GM18907 (cell line): ENCODE data around the gene KTI12.
A peak's percentile ranks its signal among the peaks of the same experiment; 100 is the strongest.
"Not testable (repeated sequence)": the region's sequence is repeated elsewhere in the genome, so short reads cannot be mapped to it uniquely, and the experiment has no call there.

Source experiments
- ATAC-seq: cut with Tn5 transposase; IDR thresholded peaks from one replicate; pipeline ENCODE4 v1.9.1; 2021; ENCODE audit warnings: mild to moderate bottlenecking, moderate library complexity; ENCODE audit not compliant: unreplicated experiment

KTI12 gene

GRCh38 chr1:52033190-52034049, at the start of gene KTI12:
Gene KTI12 (minus strand): TSS chr1:52033810. CDS start chr1:52033761, 49 bp downstream.
- ATAC-seq: peak; percentile 90

- ATAC-seq: no peak
These were observed 46.4 kb upstream of the KTI12 start for GRCh38 chr1:52080014-52080415.

GRCh38 chr1:52077277-52077676, 43.7 kb upstream of the KTI12 start:
- ATAC-seq: not testable (repeated sequence)

GRCh38 chr1:52072291-52072690, 38.7 kb upstream of the KTI12 start:
- ATAC-seq: no peak

- no peak for ATAC-seq
These were observed 37.1 kb upstream of the KTI12 start for GRCh38 chr1:52070704-52071103.

- ATAC-seq: no peak
These were observed 29.6 kb upstream of the KTI12 start for GRCh38 chr1:52063192-52063591.

GRCh38 chr1:52060822-52061221, 27.2 kb upstream of the KTI12 start:
- ATAC-seq: no peak

- no peak for ATAC-seq
These were observed 26.3 kb upstream of the KTI12 start for GRCh38 chr1:52059888-52060287.

- no peak for ATAC-seq
These were observed 25.7 kb upstream of the KTI12 start for GRCh38 chr1:52059321-52059720.

- ATAC-seq: no peak
These were observed 24.3 kb upstream of the KTI12 start for GRCh38 chr1:52057876-52058415.

- no peak for ATAC-seq
These were observed 23.6 kb upstream of the KTI12 start for GRCh38 chr1:52057255-52057654.

GRCh38 chr1:52056937-52057231, 23.3 kb upstream of the KTI12 start:
- no peak for ATAC-seq

GRCh38 chr1:52056163-52056936, 22.7 kb upstream of the KTI12 start, which contains the start of gene BTF3L4:
Gene BTF3L4 (plus strand): TSS chr1:52056295. CDS start chr1:52059848, 3,553 bp downstream.
- ATAC-seq: peak; percentile 84

GRCh38 chr1:52055866-52056162, 22.2 kb upstream of the KTI12 start:
- ATAC-seq: peak; percentile 1

- ATAC-seq: peak; percentile 50
These were observed 21.7 kb upstream of the KTI12 start, which contains the start of gene TXNDC12 for GRCh38 chr1:52055066-52055865. Gene TXNDC12 (minus strand): TSS chr1:52055191. CDS start chr1:52055096, 95 bp downstream.

- no peak for ATAC-seq
These were observed 21.0 kb upstream of the KTI12 start for GRCh38 chr1:52054496-52055065.

GRCh38 chr1:52053862-52054261, 20.3 kb upstream of the KTI12 start:
- no peak for ATAC-seq

GRCh38 chr1:52049337-52049736, 15.7 kb upstream of the KTI12 start:
- not testable (repeated sequence) for ATAC-seq

GRCh38 chr1:52045666-52046195, 12.1 kb upstream of the KTI12 start:
- ATAC-seq: not testable (repeated sequence)

GRCh38 chr1:52045236-52045635, 11.6 kb upstream of the KTI12 start:
- no peak for ATAC-seq
